ENCODE measurements around the gene ITSN1. TPM values are rescaled to one million over a fixed set of nuclear protein-coding genes. Genes with fewer than 3 reads are reported as not detected.

The ITSN1 gene
- total and polyA plus RNA-seq, 2 of the 13 experiments (the other 11 are each of a cell fraction or from before 2014, with no cell fraction given): 26.1 to 33.8 TPM

- TF ChIP-seq ZBTB26 (CRISPR knock-in tag; IDR thresholded peaks at IDR 0.05; ENCODE audit: borderline replicate concordance) (no peak), STAG1 (CRISPR knock-in tag; IDR thresholded peaks at IDR 0.05) (no peak), ONECUT2 (CRISPR knock-in tag; IDR thresholded peaks at IDR 0.05) (no peak), HNRNPLL (IDR thresholded peaks at IDR 0.05; ENCODE audit: low read depth, low read length, poor library complexity, severe bottlenecking) (peak; percentile 60), RFX3 (CRISPR knock-in tag; IDR thresholded peaks at IDR 0.05) (0 out of 2 replicates have a peak, but pooled peaks have one; percentile 12), ZNF605 (CRISPR knock-in tag; IDR thresholded peaks at IDR 0.05) (peak; percentile 60; the same call in 1 of the 2 replicates), ZNF546 (CRISPR knock-in tag; conservative IDR thresholded peaks at IDR 0.05) (no peak), ZNF576 (CRISPR knock-in tag; IDR thresholded peaks at IDR 0.05) (0 out of 2 replicates have a peak, but pooled peaks have one; percentile 21), ZNF850 (CRISPR knock-in tag; conservative IDR thresholded peaks at IDR 0.05) (no peak), EZH2 (conservative IDR thresholded peaks at IDR 0.05; ENCODE audit: low read depth, low read length) (no peak), GTF3A (CRISPR knock-in tag; conservative IDR thresholded peaks at IDR 0.05) (no peak), SOX6 (IDR thresholded peaks at IDR 0.05) (no peak), SOX6 (CRISPR knock-in tag; IDR thresholded peaks at IDR 0.05) (peak; percentile 41; the same call in 1 of the 2 replicates), DMTF1 (CRISPR knock-in tag; IDR thresholded peaks at IDR 0.05) (no peak), ZNF720 (CRISPR knock-in tag; IDR thresholded peaks at IDR 0.05) (no peak), JARID2 (CRISPR knock-in tag; IDR thresholded peaks at IDR 0.05; ENCODE audit: insufficient replicate concordance) (peak; percentile 26), HMG20A (CRISPR knock-in tag; IDR thresholded peaks at IDR 0.05; ENCODE audit: borderline replicate concordance) (no peak), MAFG (CRISPR knock-in tag; IDR thresholded peaks at IDR 0.05) (no peak), HIC2 (CRISPR knock-in tag; IDR thresholded peaks at IDR 0.05; ENCODE audit: low read depth) (no peak), TRAFD1 (CRISPR knock-in tag; IDR thresholded peaks at IDR 0.05; ENCODE audit: borderline replicate concordance) (no peak)
These were observed 273.3 kb downstream of the ITSN1 start, which contains the start of gene ATP5PO (continued) for GRCh38 chr21:33915368-33916199.
